ENCODE data around the gene SSBP2.

DNA sequence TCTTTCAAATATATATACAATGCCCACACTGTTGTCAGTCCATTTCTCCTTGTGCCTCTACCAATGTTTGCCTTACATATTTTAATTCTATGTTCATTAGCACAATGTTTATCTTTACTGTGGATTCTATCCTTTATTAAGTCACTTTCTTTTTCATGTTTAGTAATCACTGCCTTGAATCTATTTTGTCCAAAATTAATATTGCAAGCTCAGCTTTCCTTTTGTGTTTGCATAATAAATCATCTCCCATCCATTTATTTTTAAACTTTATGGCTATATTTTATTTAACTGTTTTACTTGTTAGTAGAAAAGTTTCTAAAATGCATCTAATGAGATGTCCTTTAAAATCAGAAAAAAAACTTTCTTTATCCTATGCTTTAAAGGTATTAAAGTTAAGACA is 230.1 kb downstream of the SSBP2 start:
- TF ChIP-seq CTCF (IDR thresholded peaks at IDR 0.05) (no peak), EP300 (IDR thresholded peaks at IDR 0.05) (no peak), POLR2A (IDR thresholded peaks at IDR 0.05) (no peak), POLR2AphosphoS5 (IDR thresholded peaks at IDR 0.05) (no peak)

Data from stomach (tissue), 4 donors.